Right lobe of liver (tissue), 4 donors: Measurements from ENCODE around the gene INHBE.

Experiments used
- POLR2A ChIP-seq: fragments of 450-650 bp; IDR thresholded peaks from one replicate; pipeline ENCODE4 v1.6.1; 2017; ENCODE audit warnings: antibody characterized with exemption, mild to moderate bottlenecking
- TF ChIP-seq, protein P1 (sequence below), 4 donors: fragments of 200-600 bp in 3 of 4; fragments of 450-650 bp in 1 of 4; IDR thresholded peaks; one replicate each; pipeline versions ENCODE4 v1.5.1 to v1.8.0; 2016 to 2022; ENCODE audit warnings: antibody characterized with exemption in 4 of 4, mild to moderate bottlenecking in 2 of 4
- donor health status: DM: no; HTN: no; CAD: no.
- donor health status: DM: no; HTN: no; CAD: no.
- donor health status: DM: no; HTN: yes; CAD: no.

DNA sequence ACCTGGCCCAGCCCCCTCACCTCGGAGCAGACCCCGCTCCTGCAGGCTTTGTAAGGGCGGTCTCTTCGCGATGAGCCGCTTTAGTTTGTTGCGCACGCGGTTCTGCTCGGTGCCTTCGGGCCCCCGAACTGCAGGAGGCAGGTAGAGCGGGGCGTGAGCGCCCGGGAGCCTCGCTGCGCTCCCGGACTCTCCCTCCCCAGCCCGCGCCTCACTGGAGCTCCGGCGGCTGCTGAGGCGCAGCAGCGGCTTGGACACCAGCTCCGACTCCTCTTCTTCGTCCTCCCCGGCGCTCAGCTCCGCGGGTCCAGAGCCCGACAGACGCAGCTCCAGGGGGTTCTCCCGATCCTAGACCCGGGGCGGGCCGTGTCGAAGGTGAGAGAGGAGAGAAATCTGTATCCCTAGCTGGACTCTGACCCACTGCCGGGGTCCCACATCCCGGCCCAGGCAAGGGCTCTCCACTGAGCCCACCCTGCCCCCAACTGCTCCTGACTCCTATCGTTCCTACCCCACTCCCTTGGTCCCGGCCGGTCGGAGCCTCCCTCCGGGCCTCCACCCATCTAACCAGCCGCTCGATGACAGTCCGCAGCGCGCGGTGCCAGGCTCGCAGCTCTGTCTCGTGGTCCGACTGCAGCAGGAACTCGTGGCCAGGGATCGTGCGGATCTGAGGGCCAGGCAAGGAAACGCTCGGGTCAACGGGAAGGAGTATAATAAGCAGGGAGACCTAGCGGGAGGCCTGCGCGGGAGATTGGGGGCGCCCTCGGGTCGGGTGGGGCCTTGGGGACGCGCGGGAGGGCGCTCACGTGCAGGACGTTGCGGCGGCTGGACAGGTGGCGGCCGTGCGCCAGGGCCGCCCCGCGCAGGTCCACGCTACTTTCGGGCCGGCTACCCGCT is 20.4 kb downstream of the INHBE start:
- TF ChIP-seq, protein P1, sequence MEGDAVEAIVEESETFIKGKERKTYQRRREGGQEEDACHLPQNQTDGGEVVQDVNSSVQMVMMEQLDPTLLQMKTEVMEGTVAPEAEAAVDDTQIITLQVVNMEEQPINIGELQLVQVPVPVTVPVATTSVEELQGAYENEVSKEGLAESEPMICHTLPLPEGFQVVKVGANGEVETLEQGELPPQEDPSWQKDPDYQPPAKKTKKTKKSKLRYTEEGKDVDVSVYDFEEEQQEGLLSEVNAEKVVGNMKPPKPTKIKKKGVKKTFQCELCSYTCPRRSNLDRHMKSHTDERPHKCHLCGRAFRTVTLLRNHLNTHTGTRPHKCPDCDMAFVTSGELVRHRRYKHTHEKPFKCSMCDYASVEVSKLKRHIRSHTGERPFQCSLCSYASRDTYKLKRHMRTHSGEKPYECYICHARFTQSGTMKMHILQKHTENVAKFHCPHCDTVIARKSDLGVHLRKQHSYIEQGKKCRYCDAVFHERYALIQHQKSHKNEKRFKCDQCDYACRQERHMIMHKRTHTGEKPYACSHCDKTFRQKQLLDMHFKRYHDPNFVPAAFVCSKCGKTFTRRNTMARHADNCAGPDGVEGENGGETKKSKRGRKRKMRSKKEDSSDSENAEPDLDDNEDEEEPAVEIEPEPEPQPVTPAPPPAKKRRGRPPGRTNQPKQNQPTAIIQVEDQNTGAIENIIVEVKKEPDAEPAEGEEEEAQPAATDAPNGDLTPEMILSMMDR (IDR thresholded peaks at IDR 0.05): no peak
- TF ChIP-seq POLR2A: no peak
